ENCODE results near the gene FAM171A2.

FAM171A2 gene

DNA sequence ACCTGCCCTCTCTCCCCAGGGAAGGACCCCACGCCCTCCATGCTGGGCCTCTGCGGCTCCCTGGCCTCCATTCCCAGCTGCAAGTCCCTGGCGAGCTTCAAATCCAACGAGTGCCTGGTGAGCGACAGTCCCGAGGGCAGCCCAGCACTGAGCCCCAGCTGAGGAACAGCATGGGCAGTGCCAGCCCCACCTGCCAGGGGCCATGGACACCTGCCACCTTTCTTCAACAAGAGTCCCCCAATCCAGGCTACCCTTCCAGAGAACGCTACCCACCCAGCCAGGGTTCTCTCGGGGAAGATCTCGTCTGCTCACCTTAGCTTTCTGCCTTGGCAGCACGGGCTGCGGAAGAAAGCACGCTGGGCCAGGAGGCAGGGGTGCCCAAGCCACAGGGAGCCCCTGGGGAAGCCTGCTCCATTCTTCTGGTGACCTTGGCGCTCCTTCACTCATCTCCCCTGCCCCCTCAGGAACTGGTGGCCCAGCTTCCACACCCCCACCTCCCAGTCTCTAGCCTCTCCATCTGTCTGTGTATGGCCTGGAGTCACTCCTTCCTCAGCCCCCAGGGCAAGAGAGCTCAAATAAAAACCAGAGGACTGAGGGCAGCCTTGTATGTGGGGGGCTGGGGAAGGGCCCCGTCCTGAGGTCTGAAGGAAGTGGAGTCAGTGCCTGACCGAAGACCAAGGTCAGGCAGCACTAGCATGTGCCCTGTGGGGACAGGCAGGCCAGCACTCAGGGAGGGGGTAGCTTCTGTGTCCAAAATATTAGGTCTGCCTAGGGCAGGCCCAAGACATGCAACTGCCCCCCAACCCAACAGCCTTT, 45.4 kb downstream of the FAM171A2 start:
- no peak for DNase-seq

GRCh38 chr17:44317545-44317944, 46.1 kb downstream of the FAM171A2 start:
- no peak for DNase-seq

GRCh38 chr17:44315760-44316731, 47.6 kb downstream of the FAM171A2 start:
- no peak for DNase-seq

DNA sequence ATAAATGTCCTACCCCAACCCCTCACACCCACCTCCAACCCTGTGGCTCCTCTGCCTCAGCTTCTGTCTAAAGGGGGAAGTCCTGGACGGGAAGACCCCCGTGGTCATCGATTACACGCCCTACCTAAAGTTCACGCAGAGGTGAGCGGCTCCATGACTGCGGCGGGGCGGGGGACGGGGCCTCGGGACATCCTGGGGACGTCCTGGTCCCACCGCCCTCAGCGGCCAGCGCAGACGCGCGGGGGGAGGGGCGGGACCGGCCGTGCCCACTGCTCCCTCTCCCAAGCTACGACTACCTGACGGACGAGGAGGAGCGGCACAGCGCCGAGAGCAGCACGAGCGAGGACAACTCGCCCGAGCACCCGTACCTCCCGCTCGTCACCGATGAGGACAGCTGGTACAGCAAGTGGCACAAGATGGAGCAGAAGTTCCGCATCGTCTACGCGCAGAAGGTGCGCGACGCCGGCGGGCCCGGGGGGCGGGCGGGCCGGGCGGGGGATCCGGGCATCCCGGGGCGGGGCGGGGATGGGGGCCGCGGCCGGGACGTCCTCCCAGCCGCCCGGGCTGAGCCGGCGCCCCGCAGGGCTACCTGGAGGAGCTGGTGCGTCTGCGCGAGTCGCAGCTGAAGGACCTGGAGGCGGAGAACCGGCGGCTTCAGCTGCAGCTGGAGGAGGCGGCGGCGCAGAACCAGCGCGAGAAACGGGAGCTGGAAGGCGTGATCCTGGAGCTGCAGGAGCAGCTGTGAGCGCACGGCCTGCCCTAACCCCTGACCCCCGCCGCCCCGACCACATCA, 48.6 kb downstream of the FAM171A2 start:
- no peak for DNase-seq

DNA sequence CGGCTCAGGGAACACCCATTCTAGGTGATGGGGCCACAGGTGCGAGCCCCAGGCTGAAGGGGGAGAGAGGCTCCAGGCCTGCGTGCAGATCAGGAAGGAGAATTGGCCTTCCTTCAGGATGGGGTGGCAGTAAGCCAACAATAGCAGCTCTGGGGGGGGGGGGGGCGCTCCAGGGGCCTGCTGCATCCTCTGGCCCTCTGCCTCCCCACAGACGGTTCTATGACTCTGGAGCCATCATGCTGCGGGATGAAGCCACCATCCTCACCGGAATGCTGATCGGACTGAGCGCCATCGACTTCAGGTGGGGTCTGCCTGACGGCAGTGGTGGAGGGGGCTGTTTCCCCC, 49.2 kb downstream of the FAM171A2 start:
- DNase-seq, result no peak

GRCh38 chr17:44314031-44314430, 49.6 kb downstream of the FAM171A2 start:
- DNase-seq, result no peak

DNA sequence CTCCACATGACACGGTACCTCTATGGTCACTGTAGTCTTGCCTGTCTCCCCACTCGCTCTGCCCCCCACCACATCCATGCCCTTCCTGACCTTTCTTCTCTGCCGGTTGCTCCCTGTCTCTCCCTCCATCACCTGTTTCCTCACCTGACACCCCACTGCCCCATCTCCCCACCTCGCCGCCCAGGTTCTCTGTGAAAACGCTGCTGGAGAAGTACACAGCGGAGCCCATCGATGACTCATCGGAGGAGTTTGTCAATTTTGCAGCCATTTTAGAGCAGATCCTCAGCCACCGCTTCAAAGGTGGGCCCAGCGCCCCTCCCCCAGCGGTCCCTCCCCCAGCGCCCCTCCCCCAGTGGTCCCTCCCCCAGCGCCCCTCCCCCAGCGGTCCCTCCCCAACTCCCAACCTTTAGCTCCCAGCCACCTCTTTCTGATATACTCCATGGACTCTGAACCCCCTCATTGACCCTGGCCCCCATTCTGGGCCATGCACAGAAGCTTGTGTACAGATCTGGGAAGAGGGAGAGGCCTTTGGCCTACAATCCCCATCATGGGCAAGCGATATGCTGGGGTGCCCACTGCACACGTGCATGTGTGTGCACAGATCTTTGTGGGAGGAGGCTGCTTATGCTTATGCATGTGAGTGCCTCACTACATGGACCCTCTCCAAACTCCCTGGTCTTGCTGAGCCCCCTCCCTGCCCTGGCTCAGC, 51.1 kb downstream of the FAM171A2 start:
- DNase-seq, result no peak

- no peak for DNase-seq
These were observed 52.0 kb downstream of the FAM171A2 start for GRCh38 chr17:44311562-44312181.

DNA sequence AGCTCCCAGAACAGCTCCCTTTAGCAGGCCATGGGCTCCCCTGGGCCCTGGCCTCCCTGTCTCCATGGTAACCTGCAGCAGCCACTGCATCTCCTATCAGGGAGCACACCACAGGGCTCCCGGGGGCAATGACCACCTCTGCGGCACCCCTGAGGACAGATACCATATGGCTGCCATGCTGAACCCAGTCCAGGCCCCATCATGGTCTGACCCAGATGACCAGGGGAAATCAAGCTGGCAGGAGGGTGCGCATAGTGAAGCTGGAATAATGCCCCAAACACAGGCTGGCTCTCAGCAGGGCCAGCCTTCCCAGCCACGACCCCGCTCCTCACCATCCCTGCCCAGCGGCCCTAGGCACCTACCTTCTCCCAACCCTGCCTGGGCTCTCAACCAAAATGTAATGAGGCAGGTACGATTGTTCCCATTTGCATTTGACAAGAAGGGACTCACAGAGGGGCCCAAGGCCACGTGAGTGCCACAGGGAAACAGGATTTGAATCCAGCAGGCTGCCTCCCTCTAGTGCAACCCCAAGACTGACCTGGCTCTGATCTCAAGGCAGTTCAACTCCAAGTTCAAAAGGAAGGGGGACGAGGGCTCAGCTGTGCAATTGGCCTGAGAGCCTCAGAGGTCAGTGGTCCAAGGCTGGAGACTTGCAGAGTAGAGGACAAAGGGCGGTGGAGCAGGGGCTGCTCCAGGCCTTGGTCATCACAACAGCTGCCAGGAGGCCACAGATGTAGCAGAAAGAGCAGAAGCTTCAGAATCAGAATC, 52.9 kb downstream of the FAM171A2 start:
- DNase-seq, result no peak

DNA sequence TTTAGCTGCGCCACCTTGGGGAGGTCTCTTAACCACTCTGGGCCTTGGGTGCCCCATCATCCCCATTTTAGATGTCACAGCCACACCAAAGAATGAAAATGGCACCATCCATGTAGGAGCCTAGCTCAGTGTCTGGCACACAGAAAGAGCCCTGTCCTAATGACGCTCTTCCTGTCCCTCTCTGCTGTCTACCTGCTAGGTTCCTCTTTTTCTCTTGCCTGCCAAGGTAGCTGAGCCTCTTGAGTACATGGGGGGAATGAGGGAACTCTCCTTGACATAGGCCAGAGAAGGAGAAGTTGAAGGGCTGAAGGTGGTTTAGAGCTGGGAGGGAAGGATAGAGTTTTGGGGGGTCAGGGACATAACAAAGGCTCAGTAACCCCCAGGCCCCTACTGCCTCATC, 53.5 kb downstream of the FAM171A2 start:
- DNase-seq, result no peak

DNA sequence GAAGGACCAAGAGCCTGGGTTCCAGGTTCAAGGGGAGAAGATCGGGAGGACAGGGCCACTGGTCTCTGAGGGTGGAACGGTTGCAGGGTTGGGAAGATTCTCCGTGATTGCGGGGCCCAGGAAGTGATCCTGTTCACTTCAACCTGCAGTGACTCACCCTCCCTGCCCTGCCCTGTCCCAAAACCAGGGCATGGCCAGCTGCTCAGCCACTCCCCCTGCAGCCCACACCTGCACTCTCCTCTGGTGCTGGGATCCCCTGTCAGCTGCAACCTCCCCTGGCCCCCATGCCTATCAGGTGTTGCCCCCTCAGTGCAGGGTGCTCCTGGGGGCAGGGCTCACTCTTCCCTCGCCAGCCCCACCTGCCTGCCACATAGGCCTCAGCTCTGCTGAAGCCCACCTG, 54.2 kb downstream of the FAM171A2 start:
- no peak for DNase-seq

GRCh38 chr17:44308865-44309264, 54.8 kb downstream of the FAM171A2 start:
- no peak for DNase-seq

GRCh38 chr17:44308320-44308818, 55.3 kb downstream of the FAM171A2 start, which contains the start of gene RUNDC3A:
Gene RUNDC3A (plus strand): TSS chr17:44308601. CDS start chr17:44308833, 232 bp downstream.
- DNase-seq, result peak; percentile 25 to 51

DNA sequence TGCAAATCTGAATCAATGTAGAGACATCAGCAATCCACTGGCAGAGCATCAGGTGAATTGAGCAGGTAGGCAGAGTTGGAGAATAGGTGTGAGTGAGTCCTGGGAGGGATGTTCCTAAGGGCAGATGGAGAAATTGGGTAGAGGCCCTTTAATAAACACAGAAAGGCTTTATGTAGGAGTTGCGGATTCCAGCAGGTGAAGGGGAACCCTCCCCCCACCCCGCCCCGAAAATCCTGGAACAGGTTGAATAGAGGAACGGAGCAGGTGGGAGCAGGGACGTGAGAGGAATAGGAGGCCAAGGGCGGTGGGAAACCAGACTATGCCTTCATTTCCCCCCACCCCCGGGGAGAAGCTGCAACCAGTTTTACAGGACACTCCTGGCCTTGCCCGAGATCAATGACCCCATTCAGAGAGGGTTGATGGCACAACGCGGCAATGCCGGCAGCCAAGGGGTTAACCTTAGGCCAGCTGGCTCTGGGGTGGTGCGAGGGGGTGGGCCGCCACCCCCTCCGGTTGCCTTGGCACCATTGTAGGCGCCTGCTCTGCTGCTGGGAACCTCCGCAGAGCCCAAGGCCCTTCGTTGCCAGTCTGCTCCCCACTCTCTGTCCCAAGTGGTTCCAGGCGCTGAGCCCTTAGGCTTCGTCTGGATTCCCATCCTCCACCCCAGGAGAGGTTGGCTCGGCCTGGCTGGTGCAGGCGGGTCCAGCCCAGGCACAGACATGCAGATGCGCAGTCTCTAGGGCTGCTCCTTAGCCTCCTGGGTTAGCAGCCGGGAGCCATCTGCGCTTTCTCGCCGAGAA, 56.1 kb downstream of the FAM171A2 start:
- no peak for DNase-seq

- DNase-seq, result no peak
These were observed 59.0 kb downstream of the FAM171A2 start for GRCh38 chr17:44304651-44305050.
